ENCODE measurements around the gene SH3BP5. TPM values are rescaled to one million over a fixed set of nuclear protein-coding genes. Genes with fewer than 3 reads are reported as not detected.

The SH3BP5 gene
- total RNA-seq = 10 to 100 TPM in 4 of 6 experiments, 1 to 10 TPM in 2; 8.9 to 19.2 (median 13.8) TPM
- long read RNA-seq, partial matches to known transcripts = 1 of 4 reads
- long read RNA-seq, other reads (novel, unspliced or antisense) = 1 of 4 reads

DNA sequence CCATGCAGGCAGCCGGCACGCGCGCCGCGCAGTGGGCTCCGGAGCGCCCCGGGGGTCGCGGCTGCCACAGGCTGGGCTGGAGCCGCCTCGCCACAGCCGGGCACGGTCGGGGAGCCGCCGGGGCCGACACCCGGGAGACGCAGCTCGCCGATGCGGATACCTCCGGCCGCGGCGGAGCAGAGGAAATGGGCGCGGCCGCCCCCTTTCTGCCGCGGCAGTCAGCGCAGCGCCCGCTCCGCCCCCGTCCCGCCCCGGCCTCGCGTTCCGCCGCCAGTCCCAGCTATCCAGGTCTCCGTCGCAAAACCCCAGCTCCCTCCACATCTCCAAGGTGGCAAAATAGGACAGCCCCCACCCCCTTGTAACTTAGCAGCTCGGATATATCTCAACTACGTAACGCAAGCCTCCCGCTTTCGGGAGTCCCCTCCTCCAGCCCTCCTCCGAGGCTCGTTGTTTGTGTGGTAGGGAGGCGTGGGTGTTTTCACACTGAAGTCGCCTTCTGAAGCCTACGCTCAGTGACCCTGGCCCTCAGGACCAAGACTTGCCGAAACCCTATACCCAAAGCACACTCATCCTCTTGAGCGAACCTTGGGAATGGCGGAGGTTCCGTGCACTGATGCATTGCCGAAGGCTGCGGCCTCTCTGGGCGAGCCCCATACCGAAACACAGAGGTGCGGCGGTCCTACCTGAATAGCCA is at the start of gene SH3BP5:
Gene SH3BP5 (minus strand): TSS at position 182 of the 694 bp plus-strand sequence. CDS start 178 bp downstream, at position 4.
- no peaks in the 10 kb centered on the region for H3K9me3 ChIP-seq
- H3K4me1 ChIP-seq = peaks cover 0 to 21% (median 4%) of the 10 kb centered on the region in 4 donors
- DNase-seq (peak; percentile 81 to 86 (median 85)), ATAC-seq (peak; percentile 91 to 94 (median 93))
- TF ChIP-seq CTCF (IDR thresholded peaks at IDR 0.05) = peak; percentile 65 to 83 (median 77)
- peak; percentile 79 for TF ChIP-seq POLR2A (IDR thresholded peaks at IDR 0.05)
- no peaks in the 10 kb centered on the region for H3K27me3 ChIP-seq
- intact Hi-C loops (cut with DNase I) = no loop called here
- H3K36me3 ChIP-seq = no peaks in the 10 kb centered on the region
- 20% methylated on average over 30 of the region's 66 CpGs for WGBS (ENCODE audit: insufficient coverage, low coverage, low lambda C conversion rate, missing lambda C conversion rate)
- H3K27ac ChIP-seq = peak within 1 kb of the TSS; percentile 66 to 84 (median 82)
- H3K4me3 ChIP-seq = peak within 1 kb of the TSS; percentile 54 to 77 (median 77)

GRCh38 chr3:15380980-15381890 is 48.8 kb upstream of the SH3BP5 start:
- Histone ChIP-seq H3K27ac (no peak overlapping the region), H3K9me3 (no peaks in the 10 kb centered on the region), H3K4me3 (no peak overlapping the region), H3K36me3 (no peaks in the 10 kb centered on the region), H3K27me3 (no peaks in the 10 kb centered on the region), H3K4me1 (peaks cover 0 to 16% (median 4%) of the 10 kb centered on the region in 4 donors)
- intact Hi-C loops (cut with DNase I) = no loop called here
- DNase-seq (no peak), ATAC-seq (no peak)
- WGBS (ENCODE audit: insufficient coverage, low coverage, low lambda C conversion rate, missing lambda C conversion rate) = 68% methylated on average over 5 of the region's 6 CpGs
- TF ChIP-seq POLR2A (IDR thresholded peaks at IDR 0.05) = no peak
- TF ChIP-seq CTCF (IDR thresholded peaks at IDR 0.05) = no peak

GRCh38 chr3:15377961-15378791 is 45.8 kb upstream of the SH3BP5 start:
- H3K4me3 ChIP-seq = no peak overlapping the region
- H3K4me1 ChIP-seq = peaks cover 0 to 5% (median 0%) of the 10 kb centered on the region in 4 donors
- DNase-seq (peak; percentile 93 to 96 (median 95)), ATAC-seq (peak; percentile 99 to 100 (median 100))
- no peaks in the 10 kb centered on the region for H3K27me3 ChIP-seq
- 21% methylated on average over 15 of the region's 16 CpGs for WGBS (ENCODE audit: insufficient coverage, low coverage, low lambda C conversion rate, missing lambda C conversion rate)
- TF ChIP-seq CTCF (IDR thresholded peaks at IDR 0.05) (peak; percentile 86 to 92 (median 88)), POLR2A (IDR thresholded peaks at IDR 0.05) (no peak)
- H3K36me3 ChIP-seq = no peaks in the 10 kb centered on the region
- intact Hi-C loops (cut with DNase I) = loop anchor here (5.0 to 10.0 kb wide), 2 partner anchors 103 to 111 kb away; no protein-coding TSS in a partner anchor
- no peaks in the 10 kb centered on the region for H3K9me3 ChIP-seq
- H3K27ac ChIP-seq = peak overlapping the region; percentile 7 to 78 (median 45)
